Stimulated activated CD4-positive, alpha-beta T cell treated with anti-CD3 and anti-CD28 coated beads, Interleukin-15, amount 100 ng/mL, for 24 hours (primary cell): ENCODE measurements around the gene NEGR1.

Experiments
- DNase-seq: peaks from one replicate; pipeline ENCODE4 v3.0.0-alpha.2; 2020

NEGR1 gene

DNA sequence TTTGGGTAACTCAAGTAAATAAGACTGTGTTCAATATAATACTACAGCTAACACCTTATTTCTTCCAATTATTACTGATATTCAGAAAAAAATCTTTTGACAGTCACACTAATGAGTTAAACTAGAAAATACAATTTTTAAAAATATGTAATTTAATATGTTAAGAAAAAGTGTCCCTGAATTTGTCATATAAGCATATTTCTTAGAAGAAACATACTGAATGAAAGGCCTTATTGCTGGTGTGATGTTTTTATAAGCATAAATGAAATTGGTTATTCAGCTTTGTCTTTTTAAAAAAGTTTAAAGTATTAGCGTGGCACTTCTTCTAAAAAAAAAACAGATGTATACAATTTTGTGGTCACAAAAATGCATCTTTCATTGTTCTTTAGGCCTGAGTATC, 267.3 kb downstream of the NEGR1 start:
- no peak for DNase-seq

DNA sequence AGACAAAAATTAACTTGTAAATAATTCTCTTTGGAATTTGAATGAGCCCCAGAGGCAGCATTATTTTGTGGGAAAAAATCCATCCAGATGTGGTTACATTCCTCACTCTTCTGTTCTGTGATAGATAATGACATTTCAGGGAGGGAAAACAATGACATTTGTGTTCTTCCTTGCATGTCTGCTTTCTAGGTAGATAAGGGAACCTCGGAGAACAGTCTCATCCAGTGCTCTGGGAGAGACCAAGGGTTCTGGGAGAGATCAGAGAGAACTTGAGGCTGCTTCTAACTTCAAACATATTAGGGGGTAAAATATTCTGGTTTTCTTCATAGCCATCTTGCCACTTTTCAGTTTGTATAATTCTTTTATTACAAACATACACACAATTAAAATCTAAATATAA, 269.2 kb downstream of the NEGR1 start:
- no peak for DNase-seq

DNA sequence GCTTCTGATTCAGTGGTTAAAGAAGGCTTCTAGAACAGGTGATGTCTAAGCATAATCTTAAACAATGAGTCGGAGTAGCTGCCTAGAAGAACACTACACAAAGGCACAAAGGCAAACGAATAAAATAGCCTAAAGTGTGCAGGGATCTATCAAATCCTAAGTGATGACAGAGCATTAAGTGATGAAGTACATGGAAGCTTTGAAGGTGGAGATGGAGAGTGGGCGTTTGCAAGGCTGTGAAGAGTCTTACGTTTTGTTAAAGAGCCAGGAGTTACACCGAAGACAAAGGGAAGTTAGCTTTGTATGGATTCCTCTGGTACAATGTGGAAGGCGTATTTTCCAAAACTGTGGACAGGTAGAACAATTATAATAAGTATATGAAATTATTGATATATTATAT, 270.6 kb downstream of the NEGR1 start:
- no peak for DNase-seq

DNA sequence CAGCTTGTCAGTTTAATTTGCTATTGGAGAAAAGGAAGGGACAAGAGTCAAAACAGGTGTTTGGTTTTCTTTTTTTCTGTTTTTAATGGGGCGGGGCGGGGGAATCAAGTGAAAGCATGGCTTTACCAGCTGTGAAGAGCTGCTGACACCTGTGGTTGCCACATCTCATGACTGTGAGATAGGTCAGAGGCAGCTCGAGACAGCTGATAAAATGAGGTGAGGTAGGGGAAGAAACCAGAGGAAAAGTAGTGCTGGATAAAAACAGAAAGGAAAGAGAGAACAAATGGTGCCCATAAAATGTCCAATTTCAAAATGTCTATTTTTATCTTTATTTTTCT, 272.3 kb downstream of the NEGR1 start:
- no peak for DNase-seq

DNA sequence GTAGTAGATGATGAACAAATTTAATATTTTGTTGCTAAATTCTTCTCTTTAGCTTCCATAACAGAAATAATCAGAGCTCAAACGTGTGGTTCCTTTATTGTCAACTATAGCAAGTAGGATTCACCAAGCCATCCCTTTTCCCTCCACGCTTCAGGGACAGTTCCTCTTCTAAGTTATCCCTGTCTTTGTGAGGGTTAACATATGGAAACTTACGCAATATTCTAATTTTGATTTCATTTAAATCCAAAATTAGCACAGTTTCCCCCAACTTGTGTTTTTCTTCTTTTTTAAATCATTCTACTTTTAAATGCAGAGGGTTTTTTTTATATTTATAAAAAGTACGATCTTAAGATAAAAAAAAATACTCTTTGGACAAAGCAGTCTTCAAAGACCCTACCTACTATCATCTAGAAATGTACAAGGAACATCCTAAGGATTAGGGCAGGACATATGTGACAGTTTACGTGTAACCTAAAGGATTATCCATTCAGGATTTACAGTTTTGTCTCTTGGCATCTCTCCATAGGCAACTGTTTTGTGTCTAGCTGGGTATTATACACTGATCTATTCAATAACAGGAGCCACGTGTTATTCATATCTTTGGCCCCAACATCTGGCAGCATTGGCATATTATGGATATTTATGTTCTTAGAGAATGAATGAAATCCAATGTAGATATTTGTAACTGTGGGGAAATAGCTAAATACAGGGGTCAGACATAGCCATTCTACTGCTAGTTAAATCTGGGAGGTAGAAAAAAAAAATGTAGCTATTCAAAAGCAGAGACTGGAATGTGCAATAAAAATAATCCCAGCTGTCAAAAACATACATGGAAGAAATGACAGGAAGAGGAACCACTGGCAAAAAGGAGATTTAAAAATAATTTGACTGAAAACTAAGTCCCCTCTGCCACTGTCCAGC, 272.9 kb downstream of the NEGR1 start:
- DNase-seq: no peak

DNA sequence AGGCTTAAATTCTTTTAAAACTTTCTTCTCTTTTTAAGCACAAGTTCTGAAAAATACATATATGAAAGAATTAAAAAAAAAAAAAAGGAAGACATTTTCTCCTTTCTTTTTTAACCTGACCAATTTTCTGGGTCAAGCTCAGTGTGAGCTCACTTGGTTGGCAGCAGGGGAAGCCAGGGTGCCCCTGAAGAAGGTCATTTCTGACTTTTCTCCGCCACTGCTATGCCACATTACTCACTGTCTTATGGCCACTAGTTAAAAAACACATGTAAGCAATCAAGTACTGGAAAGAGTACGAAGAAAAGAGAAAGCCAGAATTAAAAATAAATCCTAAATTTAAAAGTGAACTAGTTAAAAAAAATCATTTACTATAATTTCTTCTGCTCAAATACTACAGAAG, 275.0 kb downstream of the NEGR1 start:
- no peak for DNase-seq

DNA sequence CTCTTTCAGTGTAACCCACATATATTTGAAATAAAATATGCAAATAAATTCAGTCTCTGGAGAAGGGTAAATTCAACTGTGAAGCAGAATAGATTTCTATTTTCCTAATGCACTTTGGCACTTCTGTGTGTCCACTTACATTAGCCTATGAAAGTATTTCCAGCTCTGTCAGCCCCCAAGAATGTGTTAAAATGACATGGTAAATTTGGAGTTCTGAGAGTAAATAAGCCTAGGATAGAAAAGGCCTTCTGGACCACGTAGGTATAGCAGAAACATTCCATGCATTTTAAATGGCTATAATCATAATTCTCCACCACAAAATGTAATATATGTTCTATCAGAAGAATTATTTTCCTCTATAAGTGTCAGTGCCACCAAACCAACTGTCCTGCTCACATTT, 276.2 kb downstream of the NEGR1 start:
- DNase-seq: no peak

DNA sequence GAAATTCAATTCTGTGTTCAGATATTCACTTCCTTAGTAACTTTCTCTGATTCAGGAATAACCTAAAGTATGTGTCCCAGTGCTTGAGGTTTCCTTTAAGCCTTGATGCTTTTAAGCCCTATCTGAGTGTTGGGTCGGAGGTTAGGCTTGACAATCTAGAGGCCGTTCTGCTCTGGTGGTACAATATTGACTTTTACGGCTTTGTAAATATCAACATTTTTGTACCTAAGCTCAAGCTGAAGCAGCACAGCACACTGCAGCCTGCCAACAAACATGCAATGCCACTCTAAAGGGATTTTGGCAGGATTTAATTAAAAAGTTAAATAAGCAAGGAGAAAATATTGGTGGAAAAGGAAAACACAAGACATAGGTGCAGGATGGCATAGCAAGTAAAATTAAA, 279.2 kb downstream of the NEGR1 start:
- no peak for DNase-seq

DNA sequence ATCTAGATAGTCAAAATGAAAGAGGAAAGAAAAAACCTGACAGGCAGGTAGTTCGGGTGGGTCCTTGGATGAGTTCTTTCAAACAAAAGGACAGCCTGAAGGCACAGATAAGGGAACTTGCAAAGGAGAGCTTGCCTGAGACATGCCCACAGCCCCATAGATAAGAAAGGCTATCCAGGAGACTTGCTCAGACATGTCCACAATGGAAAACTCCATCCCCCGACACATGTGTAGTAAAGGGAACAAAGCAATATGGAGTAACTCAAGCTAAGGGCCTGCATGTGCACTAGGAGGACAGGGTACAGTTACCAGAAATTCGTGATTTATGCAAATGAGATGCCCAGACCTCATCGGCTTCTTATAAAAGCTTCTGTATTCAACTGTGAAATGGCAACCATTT, 281.5 kb downstream of the NEGR1 start:
- no peak for DNase-seq

DNA sequence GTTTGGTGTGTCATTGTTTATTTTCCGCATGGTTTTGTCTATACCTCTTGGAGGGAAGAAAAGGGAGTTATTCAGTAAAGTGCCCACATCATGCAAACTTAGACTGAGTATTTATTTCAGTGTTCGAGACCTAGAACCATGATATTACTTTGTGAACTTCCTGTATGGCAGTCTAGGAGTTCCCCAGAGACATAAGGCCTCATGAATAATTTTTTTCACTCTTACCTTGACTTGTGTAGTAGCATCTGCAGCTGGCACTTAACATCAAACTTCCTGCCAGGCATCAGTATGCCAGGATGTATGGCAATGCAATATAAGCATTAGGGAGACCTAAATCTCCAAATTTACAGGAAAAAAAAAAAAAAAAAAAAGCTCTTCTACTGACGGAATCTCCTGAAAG, 287.7 kb downstream of the NEGR1 start:
- DNase-seq: no peak

DNA sequence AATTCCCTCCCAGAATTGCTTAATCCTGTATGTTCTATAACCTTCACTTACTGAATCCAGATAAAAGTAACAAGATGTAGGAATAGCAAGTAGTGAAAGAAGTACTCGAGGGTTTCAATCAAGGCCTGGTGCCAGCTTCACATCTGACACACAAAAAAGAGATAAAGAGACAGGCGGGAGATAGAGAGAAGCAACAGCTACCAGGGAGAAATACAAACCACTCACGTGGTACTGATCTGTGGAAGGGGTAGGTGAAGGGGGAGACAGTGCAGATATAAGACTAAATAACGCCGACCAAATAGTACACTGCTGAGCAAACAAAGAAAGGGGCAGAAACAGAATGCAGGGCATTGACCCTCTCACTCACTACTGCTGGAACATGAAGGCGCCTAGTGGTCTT, 295.2 kb downstream of the NEGR1 start:
- DNase-seq: no peak

DNA sequence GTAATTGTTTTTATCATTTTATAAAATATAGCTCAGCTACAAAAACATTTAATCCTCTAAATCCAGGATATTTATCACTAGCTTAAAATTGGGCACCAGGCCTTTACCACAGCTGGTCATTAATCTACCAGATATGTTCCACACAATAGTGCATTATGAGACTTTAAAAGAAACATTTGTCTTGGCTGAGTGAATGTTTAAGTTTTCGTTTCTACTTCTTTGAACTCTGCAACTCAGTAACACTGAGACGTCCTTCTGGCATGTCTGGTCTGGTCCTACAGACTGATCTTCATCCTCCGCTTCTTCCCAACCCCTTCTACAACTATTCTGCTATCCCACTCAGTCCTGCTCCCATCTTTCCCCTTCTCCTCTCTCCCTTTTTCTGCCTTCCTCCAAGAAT, 296.2 kb downstream of the NEGR1 start:
- DNase-seq: no peak

DNA sequence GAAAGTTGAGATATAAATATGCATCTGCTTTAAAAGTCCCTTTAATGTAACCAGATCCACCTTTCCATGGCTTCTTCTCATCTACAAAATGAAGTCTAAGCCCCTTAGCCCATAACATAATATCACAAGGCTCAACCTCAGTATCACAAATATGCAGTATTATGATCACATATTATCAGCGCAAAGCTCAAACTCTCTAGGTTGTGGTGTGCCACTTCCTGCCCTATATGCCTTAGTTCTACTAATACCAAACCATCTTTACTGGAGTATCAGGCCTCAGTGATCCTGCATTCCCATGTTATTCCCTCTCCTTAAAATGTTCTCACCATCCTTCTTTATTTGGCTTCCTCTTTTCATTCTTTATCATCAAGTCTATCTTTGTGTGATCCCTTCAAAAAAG, 301.8 kb downstream of the NEGR1 start:
- DNase-seq: no peak

DNA sequence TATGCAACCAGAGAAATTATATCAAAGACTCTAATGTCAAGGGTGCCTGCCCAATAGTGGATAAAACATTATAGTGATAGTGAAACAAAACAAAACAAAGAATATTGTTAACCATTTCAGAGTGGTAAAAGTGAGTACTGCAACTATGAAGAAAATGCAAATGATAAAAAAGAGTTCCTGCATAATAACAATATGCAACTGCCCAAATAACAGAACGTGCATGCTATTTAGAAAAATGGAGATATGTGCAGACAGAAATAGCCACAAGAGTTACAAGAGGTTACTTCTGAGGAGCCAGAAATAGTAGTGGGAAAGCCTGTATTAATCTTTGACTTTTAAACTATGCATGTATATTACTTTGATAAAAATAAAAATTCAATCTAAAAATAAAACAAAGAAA, 302.5 kb downstream of the NEGR1 start:
- DNase-seq: no peak

DNA sequence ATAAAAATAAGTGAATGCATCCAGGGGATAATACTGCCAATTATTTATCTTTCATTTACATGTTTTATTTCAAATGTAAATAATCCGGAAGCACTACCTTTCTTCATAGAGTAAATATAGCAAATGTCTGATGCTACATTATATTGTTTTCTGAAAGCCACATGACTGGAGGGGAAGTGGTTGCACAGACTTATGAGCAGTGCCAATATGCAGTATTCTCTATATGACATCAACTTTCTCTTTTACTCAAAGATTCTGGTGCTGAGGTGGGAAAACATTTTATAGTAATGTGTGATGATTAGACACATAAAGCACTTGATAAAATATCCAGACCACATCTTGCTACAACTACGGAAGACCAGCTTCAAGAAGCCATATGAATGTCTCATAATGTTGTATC, 314.7 kb downstream of the NEGR1 start:
- DNase-seq: no peak

DNA sequence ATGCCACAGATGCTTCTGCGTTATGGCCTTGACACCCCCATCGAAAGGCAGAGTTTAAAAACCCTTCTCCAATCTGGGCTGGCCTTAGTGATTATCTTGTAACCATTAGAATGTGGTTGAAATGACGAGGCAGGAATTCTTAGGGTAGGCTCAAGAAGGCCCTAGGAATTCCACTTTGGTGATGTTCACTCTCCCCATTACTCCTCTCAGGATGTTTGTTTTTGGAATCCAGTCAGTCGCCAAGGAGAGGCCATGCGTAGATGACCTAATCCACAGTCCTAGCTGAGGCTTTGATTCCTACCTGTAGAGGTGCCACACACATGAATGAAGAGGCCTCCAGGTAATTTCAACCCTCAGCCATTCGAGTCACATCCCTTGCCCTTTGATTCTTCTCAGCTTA, 318.2 kb downstream of the NEGR1 start:
- DNase-seq: no peak

DNA sequence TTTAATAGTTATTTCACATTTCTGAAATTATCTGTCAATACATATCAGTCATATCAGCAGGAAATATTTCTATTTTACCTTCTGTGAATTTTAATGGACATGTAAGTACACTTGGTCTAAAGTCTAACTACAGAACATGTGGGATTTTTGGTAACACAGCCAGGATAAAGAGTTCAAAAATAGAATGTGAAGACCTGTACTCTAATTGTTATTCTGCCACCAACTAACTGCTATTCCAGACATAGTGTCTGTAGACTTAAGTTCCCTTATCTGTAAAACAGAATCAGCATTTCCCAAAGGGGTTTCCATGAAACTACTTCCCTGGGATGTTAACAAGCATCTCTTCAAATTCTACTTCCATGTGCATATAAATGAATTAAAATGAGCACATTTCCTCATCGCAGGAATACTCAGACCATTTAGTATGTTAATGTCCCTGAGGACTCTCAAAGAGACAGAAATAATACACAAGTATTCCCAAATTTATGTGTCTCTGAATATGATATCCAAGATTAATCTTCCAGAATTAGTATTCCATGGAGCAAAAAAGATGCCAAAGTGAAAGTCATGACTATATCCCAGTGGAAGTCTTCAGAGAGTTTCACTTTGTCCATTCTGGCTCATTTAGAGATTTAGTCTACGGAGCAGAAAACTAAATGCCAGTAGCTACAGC, 325.6 kb downstream of the NEGR1 start:
- DNase-seq: no peak

DNA sequence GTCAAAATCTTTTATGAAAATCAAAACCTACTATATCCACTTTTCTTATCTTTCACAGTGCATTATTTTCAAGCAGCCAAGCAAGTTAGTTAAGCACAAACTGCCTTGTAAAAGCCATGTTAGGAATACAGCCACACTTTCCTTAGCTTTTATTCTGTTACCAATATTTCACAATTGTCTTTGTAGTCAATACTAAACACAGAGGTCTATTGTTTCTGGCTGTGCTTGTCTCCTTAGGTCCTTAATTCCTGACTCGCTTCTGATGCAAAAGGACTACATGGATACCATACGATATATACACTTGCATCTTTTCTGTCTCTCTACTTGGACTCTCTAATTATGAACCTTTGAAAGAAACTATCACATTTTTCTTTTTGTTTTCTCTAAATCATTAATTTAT, 331.8 kb downstream of the NEGR1 start:
- no peak for DNase-seq

DNA sequence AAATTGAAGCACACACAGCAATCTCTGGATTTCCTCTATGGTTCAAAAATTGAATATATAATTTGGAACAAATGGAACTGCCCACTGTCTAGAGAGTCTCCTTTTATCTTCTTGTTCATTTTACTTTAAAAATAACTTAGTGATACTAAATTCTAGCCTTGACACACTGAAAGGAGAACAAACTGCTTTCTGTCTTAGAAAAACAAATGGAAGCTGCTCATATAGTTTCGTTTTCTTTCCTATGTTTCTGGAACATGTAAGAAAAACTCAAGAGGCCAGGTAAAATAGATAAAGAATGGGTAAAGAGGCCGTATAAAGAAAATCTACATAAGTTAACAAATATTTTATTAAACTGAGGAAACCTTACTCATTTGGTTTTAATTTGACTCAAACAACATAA, 332.7 kb downstream of the NEGR1 start:
- DNase-seq: no peak

DNA sequence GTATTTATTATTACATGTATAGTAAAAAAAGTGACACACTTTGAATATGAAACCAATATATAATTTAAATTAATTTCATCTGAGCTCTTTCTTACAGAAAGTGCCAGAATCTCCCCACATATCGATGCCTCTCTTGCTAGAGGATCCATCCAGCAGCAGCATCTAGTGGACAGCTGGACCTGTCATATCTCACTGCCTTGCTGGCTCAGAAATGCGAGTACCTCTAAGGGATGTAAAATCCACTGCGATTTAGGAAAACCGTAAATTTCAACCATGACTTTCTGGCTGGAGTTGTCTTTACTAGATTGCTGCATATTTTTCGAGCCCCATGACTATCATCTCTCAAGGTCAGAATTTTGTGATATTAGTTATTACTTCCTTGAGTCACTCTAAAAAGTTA, 333.8 kb downstream of the NEGR1 start:
- DNase-seq: no peak

DNA sequence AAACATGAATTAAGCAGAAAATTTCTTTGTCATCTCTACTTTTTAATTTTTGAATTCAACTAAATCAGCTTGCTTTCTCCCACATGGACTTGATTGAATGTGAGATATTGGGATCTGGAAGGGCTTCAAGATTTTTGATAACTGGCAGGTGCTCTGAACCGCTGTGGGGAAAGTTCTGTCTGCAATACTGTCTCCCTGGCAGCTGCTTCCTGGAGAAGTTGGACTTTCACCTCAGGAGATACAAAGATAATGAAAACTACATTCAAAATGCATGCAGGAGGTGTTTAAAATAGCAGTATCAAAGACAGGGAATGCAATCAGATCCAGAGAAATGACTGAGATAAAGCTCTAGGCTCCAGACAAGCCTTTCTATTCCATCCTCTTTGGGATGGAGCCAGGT, 338.3 kb downstream of the NEGR1 start:
- no peak for DNase-seq

DNA sequence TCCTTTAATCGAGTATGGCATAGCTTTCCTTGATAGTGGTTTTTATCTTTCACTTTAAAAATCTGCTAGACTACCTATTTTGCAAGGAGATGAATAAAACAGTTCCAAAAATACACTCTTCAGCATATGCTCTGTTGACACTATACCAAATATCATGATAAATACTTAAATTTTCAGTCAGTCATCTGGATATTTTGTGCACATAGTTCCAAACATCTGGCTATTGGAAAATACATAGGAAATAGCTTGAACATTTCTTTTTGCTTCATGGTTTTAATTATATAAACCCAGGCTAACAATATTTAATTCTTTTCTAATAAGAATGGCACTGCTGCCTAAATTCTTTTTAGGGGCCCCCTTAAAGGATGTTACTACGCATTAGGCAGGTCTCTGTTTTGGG, 342.1 kb downstream of the NEGR1 start:
- no peak for DNase-seq

DNA sequence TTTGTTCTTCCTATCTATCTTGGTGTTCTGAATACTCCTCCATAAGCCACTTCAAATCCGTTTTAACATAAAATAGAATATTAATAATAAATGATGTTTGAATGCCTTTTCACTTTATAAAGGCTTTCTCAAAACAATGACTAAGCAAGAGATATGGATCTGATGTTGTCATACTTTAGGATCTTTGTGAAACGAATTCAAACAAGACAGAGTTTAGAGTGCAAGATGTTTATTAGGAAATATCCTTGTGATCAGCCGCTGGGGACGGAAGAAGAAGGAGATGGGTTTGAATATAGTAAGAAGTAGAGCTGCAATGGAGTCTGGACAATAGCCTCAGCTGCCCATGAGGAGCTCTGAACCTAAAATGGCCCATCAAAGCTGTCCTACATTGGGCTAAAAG, 351.8 kb downstream of the NEGR1 start:
- DNase-seq: no peak

DNA sequence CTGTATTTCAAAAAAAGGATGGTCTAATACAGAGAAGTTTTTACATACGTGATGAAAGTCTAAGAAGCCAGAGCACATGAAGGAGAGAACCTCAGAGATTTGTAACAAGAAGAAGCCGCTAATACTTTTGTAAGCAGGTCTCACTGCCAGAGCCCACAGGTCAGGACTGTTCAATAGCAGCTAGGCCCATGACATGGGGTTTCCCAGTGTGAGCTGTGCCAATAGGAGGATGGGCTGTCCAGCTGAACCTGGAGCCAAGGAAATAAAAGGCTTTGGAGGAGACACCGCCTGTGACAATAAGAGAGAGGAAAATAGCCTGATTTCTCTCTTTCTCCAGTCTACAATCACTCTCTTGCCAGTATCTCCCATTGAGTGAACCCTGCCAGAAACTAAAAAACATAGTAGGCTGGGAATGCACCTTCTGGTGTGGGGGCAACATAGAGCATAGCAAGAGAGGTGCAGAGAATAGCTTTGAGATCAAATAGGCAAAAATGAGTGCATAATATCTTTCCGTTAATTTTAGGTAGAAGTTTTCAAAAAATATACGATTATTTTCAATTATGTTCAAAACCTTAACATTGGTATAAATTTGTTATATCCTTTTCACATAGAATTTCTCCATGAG, 360.3 kb downstream of the NEGR1 start:
- DNase-seq: no peak
